Smooth muscle cell (in vitro differentiated cells): ENCODE measurements around the gene TPBGL. TPM values are rescaled to one million over a fixed set of nuclear protein-coding genes. Genes with fewer than 3 reads are reported as not detected.

Experiments
- DNase-seq: peaks from one replicate; lab custom pipeline; 2025; ENCODE audit not compliant: unreplicated experiment; lab: John Stamatoyannopoulos, UW
- H2AFZ ChIP-seq: fragments of 200-600 bp; sonication (generic); 2 replicates; pipeline ENCODE4 v1.6.0; 2016; ENCODE audit warnings: antibody characterized with exemption, low read depth, mild to moderate bottlenecking
- H3F3A ChIP-seq: fragments of 200-600 bp; sonication (generic); 2 replicates; pipeline ENCODE4 v1.6.0; 2017; ENCODE audit warnings: antibody characterized with exemption, low read depth
- H3K27ac ChIP-seq: fragments of 200-600 bp; sonication (generic); 2 replicates; pipeline ENCODE4 v1.5.1; 2016; ENCODE audit warnings: low read depth, mild to moderate bottlenecking
- H3K27me3 ChIP-seq: fragments of 200-600 bp; sonication (generic); 2 replicates; pipeline ENCODE4 v1.6.1; 2016; ENCODE audit warnings: low read depth, mild to moderate bottlenecking
- H3K36me3 ChIP-seq: fragments of 200-600 bp; sonication (generic); 2 replicates; pipeline ENCODE4 v1.5.1; 2016; ENCODE audit warnings: low read depth
- H3K4me1 ChIP-seq: fragments of 200-600 bp; sonication (generic); 2 replicates; pipeline ENCODE4 v1.5.1; 2016; ENCODE audit warnings: low read depth
- H3K4me2 ChIP-seq: fragments of 200-600 bp; sonication (generic); 2 replicates; pipeline ENCODE4 v1.6.0; 2016; ENCODE audit warnings: mild to moderate bottlenecking
- H3K4me3 ChIP-seq: fragments of 200-600 bp; sonication (generic); 2 replicates; pipeline ENCODE4 v1.5.1; 2016; ENCODE audit warnings: mild to moderate bottlenecking
- H3K79me2 ChIP-seq: fragments of 200-600 bp; sonication (generic); 2 replicates; pipeline ENCODE4 v1.6.0; 2016; ENCODE audit warnings: low read depth, mild to moderate bottlenecking
- H3K9ac ChIP-seq: fragments of 200-600 bp; sonication (generic); 2 replicates; pipeline ENCODE4 v1.6.0; 2016; ENCODE audit warnings: low read depth
- H3K9me3 ChIP-seq: fragments of 200-600 bp; sonication (generic); replicated peaks from 2 replicates; pipeline ENCODE4 v1.5.1; 2016; ENCODE audit warnings: low read depth
- H4K20me1 ChIP-seq: fragments of 200-600 bp; sonication (generic); 2 replicates; pipeline ENCODE4 v1.6.0; 2016; ENCODE audit warnings: low read depth
- WGBS: methylation state at CpG from one replicate; pipeline ENCODE4 v1.1.7; 2016; ENCODE audit warnings: low lambda C conversion rate; 5-methylcytosine and 5-hydroxymethylcytosine counted together
- polyA plus RNA-seq: library from polyadenylated mRNA; unstranded; fragments of >200 nt; fragmentation: Nextera tagmentation; extraction: Ambion mirVana; gene quantifications from 2 replicates; pipeline ENCODE4 v1.2.1, GENCODE V29; 2016
- total RNA-seq: library from RNA; depleted of rRNA; stranded (reverse); fragments of >200 nt; gene quantifications from 2 replicates; pipeline ENCODE4 v1.2.3, GENCODE V29; 2014
- TF ChIP-seq, protein P1 (sequence below): fragments of 200-600 bp; sonication (generic); IDR thresholded peaks from 2 replicates; pipeline ENCODE4 v1.5.1; 2017; ENCODE audit warnings: borderline replicate concordance, mild to moderate bottlenecking, antibody characterized with exemption; ENCODE audit not compliant: insufficient read depth, poor library complexity, severe bottlenecking

TPBGL gene
- total and polyA plus RNA-seq, 2 experiments from 2014 or later: 0.62 to 0.81 TPM

DNA sequence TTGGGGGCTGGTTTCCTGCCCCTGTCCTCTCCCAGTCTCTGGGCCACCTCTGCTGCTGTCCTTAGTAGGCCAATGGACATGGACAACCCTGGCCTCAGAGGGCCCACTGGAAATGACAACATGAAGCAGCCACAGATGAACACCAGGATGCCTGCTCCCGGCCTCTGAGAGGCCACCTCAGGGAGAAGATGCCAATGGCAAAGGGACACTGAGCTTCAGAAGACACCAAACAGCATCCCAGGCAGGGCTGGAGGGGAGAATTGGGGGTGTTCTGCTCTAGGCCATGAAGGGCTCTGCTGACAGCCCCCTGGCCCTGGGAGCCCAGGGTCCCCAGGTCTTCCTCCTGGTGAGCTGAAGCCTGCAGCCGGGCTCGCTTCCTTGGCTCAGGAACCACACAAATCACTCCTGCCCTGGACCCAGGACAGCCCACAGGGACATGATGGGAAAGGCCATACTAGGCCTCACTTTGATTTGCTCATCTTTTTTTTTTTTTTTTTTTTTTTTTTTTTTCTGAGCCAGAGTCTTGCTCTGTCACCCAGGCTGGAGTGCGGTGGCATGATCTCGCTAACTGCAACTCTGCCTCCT, 45.3 kb downstream of the TPBGL start:
- Histone ChIP-seq H3K9me3 (no peaks in the 10 kb centered on the region), H3K4me3 (no peak overlapping the region), H2AFZ (no peak overlapping the region), H3K79me2 (no peaks in the 10 kb centered on the region), H3K27ac (no peak overlapping the region), H4K20me1 (peaks cover under 1% of the 10 kb centered on the region), H3K36me3 (no peaks in the 10 kb centered on the region), H3K4me2 (no peak overlapping the region), H3K4me1 (no peaks in the 10 kb centered on the region), H3K27me3 (no peaks in the 10 kb centered on the region), H3K9ac (no peak overlapping the region), H3F3A (no peaks in the 10 kb centered on the region)
- WGBS: 90% methylated on average over 5 of the region's 5 CpGs
- TF ChIP-seq, protein P1, sequence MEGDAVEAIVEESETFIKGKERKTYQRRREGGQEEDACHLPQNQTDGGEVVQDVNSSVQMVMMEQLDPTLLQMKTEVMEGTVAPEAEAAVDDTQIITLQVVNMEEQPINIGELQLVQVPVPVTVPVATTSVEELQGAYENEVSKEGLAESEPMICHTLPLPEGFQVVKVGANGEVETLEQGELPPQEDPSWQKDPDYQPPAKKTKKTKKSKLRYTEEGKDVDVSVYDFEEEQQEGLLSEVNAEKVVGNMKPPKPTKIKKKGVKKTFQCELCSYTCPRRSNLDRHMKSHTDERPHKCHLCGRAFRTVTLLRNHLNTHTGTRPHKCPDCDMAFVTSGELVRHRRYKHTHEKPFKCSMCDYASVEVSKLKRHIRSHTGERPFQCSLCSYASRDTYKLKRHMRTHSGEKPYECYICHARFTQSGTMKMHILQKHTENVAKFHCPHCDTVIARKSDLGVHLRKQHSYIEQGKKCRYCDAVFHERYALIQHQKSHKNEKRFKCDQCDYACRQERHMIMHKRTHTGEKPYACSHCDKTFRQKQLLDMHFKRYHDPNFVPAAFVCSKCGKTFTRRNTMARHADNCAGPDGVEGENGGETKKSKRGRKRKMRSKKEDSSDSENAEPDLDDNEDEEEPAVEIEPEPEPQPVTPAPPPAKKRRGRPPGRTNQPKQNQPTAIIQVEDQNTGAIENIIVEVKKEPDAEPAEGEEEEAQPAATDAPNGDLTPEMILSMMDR: no peak
- no peak for DNase-seq

DNA sequence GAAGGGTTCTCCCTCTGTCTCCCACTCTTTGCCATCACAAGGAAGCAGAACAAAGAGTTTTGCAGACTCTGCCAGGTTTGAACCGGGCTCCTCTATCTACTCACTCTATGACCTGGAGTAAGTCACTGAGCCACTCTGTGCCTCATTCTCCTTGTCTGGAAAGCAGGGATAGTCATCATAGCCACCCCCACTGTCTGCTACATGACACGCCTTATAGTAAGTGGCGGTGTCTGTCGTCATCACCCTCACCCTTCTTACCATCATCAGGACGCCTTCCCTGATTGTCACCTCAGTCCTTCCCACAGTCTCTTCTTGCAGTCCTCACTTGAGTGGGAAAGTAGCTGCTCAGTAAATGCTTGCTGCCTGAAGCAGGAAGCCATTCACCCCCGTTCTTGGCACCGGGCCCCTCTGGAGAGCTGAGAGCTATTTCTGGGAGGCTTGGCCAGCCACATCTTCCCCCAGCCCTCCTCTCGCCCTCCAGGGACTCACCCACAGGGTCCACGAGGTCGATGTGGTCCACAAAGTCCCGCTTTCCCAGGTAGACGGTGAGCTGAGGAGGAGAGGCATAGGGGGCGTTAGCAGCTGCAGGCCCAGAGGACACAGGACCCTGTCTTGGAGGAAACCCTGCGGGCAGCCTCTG, 46.4 kb downstream of the TPBGL start:
- H4K20me1 ChIP-seq: peaks cover 8% of the 10 kb centered on the region
- H3F3A ChIP-seq: no peaks in the 10 kb centered on the region
- no peaks in the 10 kb centered on the region for H3K36me3 ChIP-seq
- no peaks in the 10 kb centered on the region for H3K27me3 ChIP-seq
- H2AFZ ChIP-seq: no peak overlapping the region
- H3K27ac ChIP-seq: peak overlapping the region; percentile 17
- no peaks in the 10 kb centered on the region for H3K9me3 ChIP-seq
- 77% methylated on average over 14 of the region's 14 CpGs for WGBS
- no peak overlapping the region for H3K4me2 ChIP-seq
- DNase-seq: no peak
- no peak overlapping the region for H3K4me3 ChIP-seq
- H3K79me2 ChIP-seq: no peaks in the 10 kb centered on the region
- TF ChIP-seq, protein P1: no peak
- no peaks in the 10 kb centered on the region for H3K4me1 ChIP-seq
- no peak overlapping the region for H3K9ac ChIP-seq

DNA sequence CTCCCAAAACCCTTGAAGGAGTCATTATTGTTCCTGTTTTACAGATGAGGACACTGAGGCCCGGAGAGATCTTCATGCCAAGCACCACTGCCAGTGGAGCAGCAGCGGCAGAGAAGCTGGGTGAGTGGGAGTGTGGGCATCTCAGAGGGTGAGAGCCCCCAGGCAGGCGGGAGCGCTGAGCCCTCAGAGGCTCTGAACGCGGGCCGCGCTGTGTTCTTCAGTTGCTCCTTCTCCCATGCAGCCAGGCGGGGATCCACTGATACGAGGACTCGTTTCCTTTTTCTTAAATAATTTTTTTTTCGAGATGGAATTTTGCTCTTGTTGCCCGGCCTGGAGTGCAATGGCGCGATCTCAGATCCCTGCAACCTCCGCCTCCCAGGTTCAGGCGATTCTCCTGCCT, 47.0 kb downstream of the TPBGL start:
- Histone ChIP-seq H3K36me3 (no peaks in the 10 kb centered on the region), H4K20me1 (peaks cover 13% of the 10 kb centered on the region), H3F3A (no peaks in the 10 kb centered on the region), H3K27me3 (no peaks in the 10 kb centered on the region), H3K4me2 (no peak overlapping the region), H3K4me3 (no peak overlapping the region), H3K4me1 (no peaks in the 10 kb centered on the region), H3K27ac (no peak overlapping the region), H2AFZ (no peak overlapping the region), H3K9ac (no peak overlapping the region), H3K79me2 (no peaks in the 10 kb centered on the region), H3K9me3 (no peaks in the 10 kb centered on the region)
- DNase-seq: no peak
- TF ChIP-seq, protein P1: no peak
- WGBS: 98% methylated on average over 15 of the region's 17 CpGs

DNA sequence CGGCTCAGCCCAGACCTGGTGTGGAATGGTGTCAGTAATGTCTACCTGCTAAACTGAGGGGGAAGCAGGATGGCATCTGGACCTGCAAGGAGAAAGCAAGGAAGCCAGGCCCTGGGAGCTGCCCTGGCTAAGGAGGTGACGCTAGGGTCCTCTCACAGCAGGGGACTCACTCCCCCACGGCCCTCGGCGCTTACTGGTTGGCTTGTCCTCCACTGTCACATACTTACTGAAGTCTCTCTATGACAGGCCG, 48.9 kb downstream of the TPBGL start:
- WGBS: 95% methylated on average over 5 of the region's 6 CpGs

More for the DNA sequence above, 48.9 kb downstream of the TPBGL start:
- Histone ChIP-seq H2AFZ (no peak overlapping the region), H3F3A (no peaks in the 10 kb centered on the region), H3K4me3 (no peak overlapping the region), H3K27me3 (no peaks in the 10 kb centered on the region), H4K20me1 (peaks cover 23% of the 10 kb centered on the region), H3K79me2 (peaks cover 6% of the 10 kb centered on the region), H3K27ac (no peak overlapping the region), H3K4me1 (no peaks in the 10 kb centered on the region), H3K36me3 (no peaks in the 10 kb centered on the region), H3K9me3 (no peaks in the 10 kb centered on the region), H3K9ac (no peak overlapping the region), H3K4me2 (no peak overlapping the region)
- TF ChIP-seq, protein P1: no peak
- no peak for DNase-seq
